Endothelial cell of umbilical vein (primary cell): Measurements from ENCODE around the gene SLC9C1. TPM values are rescaled to one million over a fixed set of nuclear protein-coding genes. Genes with fewer than 3 reads are reported as not detected.

Experiments
- BruUV-seq: library from RNA; stranded (reverse); fragments of 400-500 nt; replicated peaks from 2 replicates; lab custom pipeline; 2021; lab: Mats Ljungman, UMichigan
- CTCF ChIA-PET: fragments of 300-600, 350-600 bp; sonication (Branson Sonifier 250); formaldehyde crosslinking; loops from one replicate; lab custom pipeline; 2021; ENCODE audit warnings: antibody characterized with exemption, inconsistent platforms; lab: Charles Lee
- POLR2A ChIA-PET: fragments of 300-600, 350-600 bp; sonication (Branson Sonifier 250); formaldehyde crosslinking; loops from one replicate; lab custom pipeline; 2021; ENCODE audit warnings: antibody characterized with exemption, inconsistent platforms; lab: Charles Lee
- DNase-seq: peaks from one replicate; pipeline ENCODE4 v3.0.0-alpha.2; 2011; ENCODE audit warnings: low read depth, low spot score
- FAIRE-seq: peaks from 2 replicates; lab custom pipeline; 2011; peaks lifted over from hg19 to GRCh38; lab: Jason Lieb, UNC
- H2AFZ ChIP-seq: 2 replicates; pipeline ENCODE4 v1.6.0; 2012; ENCODE audit warnings: low read depth, low read length, control low read depth, inconsistent platforms
- H3K27ac ChIP-seq: 2 replicates; pipeline ENCODE4 v1.5.1; 2011; ENCODE audit warnings: low read depth, mild to moderate bottlenecking, control low read depth, low read length, moderate library complexity; ENCODE audit not compliant: insufficient read depth
- H3K27me3 ChIP-seq, 2 experiments: 2 replicates each; pipeline versions ENCODE4 v1.6.0 to v1.6.1; 2011; ENCODE audit warnings: low read length in 2 of 2, mixed read lengths in 1 of 2; ENCODE audit not compliant: control insufficient read depth in 2 of 2, insufficient read depth in 2 of 2
- H3K36me3 ChIP-seq, 2 experiments: 2 replicates in 1 of 2; 3 replicates in 1 of 2; pipeline ENCODE4 v1.5.1; 2011; ENCODE audit warnings: low read length in 2 of 2, mild to moderate bottlenecking in 1 of 2, moderate library complexity in 1 of 2; ENCODE audit not compliant: control insufficient read depth in 2 of 2, insufficient read depth in 2 of 2; ENCODE audit errors: extremely low read depth in 1 of 2
- H3K4me1 ChIP-seq: 3 replicates; pipeline ENCODE4 v1.5.1; 2011; ENCODE audit warnings: mild to moderate bottlenecking, low read length; ENCODE audit not compliant: control insufficient read depth, insufficient read depth; ENCODE audit errors: extremely low read depth
- H3K4me2 ChIP-seq: 2 replicates; pipeline ENCODE4 v1.6.1; 2011; ENCODE audit warnings: low read length, control low read depth, mixed read lengths; ENCODE audit not compliant: insufficient read depth
- H3K4me3 ChIP-seq, 3 experiments: fragments of 200-600 bp in 1 of 3; sonication (generic), shearing (Covaris generic) in 1 of 3; replicated peaks in 1 of 3; 2 replicates each; pipeline ENCODE4 v1.5.1; 2011 to 2016; ENCODE audit warnings: control low read depth in 3 of 3, low read length in 3 of 3, mild to moderate bottlenecking in 2 of 3, inconsistent platforms in 1 of 3, low read depth in 1 of 3, moderate library complexity in 1 of 3; ENCODE audit not compliant: insufficient read depth in 1 of 3
- H3K79me2 ChIP-seq: 2 replicates; pipeline ENCODE4 v1.6.0; 2012; ENCODE audit warnings: low read length, inconsistent platforms; ENCODE audit not compliant: control insufficient read depth, insufficient read depth
- H3K9ac ChIP-seq: replicated peaks from 2 replicates; pipeline ENCODE3; 2011; ENCODE audit warnings: low read length, control low read depth; ENCODE audit not compliant: insufficient read depth; ENCODE audit errors: extremely low read depth
- H3K9me1 ChIP-seq: replicated peaks from 3 replicates; pipeline ENCODE4 v1.6.0; 2011; ENCODE audit warnings: mild to moderate bottlenecking, low read length; ENCODE audit not compliant: control insufficient read depth, insufficient read depth; ENCODE audit errors: extremely low read depth
- H3K9me3 ChIP-seq: replicated peaks from 2 replicates; pipeline ENCODE4 v1.5.1; 2012; ENCODE audit warnings: low read length, inconsistent platforms; ENCODE audit not compliant: control insufficient read depth, insufficient read depth
- H4K20me1 ChIP-seq: replicated peaks from 2 replicates; pipeline ENCODE3; 2011; ENCODE audit warnings: mild to moderate bottlenecking, low read length; ENCODE audit not compliant: control insufficient read depth, insufficient read depth; ENCODE audit errors: extremely low read depth
- CTCF ChIP-seq, 2 donors: IDR thresholded peaks; 1 replicate in 1 of 2; 2 replicates in 1 of 2; pipeline ENCODE4 v1.5.1; 2011; ENCODE audit warnings: low read length in 2 of 2, mild to moderate bottlenecking in 2 of 2, moderate library complexity in 2 of 2, control low read depth in 1 of 2, inconsistent platforms in 1 of 2, low read depth in 1 of 2; ENCODE audit not compliant: insufficient read depth in 1 of 2; ENCODE audit errors: extremely low read depth in 1 of 2
- FOS ChIP-seq: IDR thresholded peaks from 2 replicates; pipeline ENCODE4 v1.6.1; 2011; ENCODE audit warnings: mild to moderate bottlenecking, low read length, moderate library complexity, borderline replicate concordance; ENCODE audit not compliant: insufficient read depth
- GATA2 ChIP-seq: IDR thresholded peaks from 2 replicates; pipeline ENCODE4 v1.7.0; 2011; ENCODE audit warnings: low read depth, mild to moderate bottlenecking, moderate library complexity, mixed read lengths, low read length; ENCODE audit not compliant: insufficient read length, insufficient read depth
- JUN ChIP-seq: IDR thresholded peaks from 2 replicates; pipeline ENCODE4 v1.6.1; 2011; ENCODE audit warnings: borderline replicate concordance, low read depth; ENCODE audit not compliant: insufficient read length, insufficient read depth
- POLR2AphosphoS5 ChIP-seq: IDR thresholded peaks from 2 replicates; pipeline ENCODE4 v1.6.1; 2012; ENCODE audit warnings: low read depth, mild to moderate bottlenecking, control low read depth, low read length, moderate library complexity; ENCODE audit not compliant: insufficient read depth
- dilution Hi-C: fragments of 300-500 bp; cut with MboI; formaldehyde crosslinking; loops from one replicate; pipeline ENCODE4 v1.15.0; 2019; ENCODE audit warnings: low sequenced_read_pairs; ENCODE audit not compliant: extremely low pct_ligation_motif_present
- intact Hi-C: fragments of 100-400 bp; cut with micrococcal nuclease; formaldehyde crosslinking; loops from one replicate; pipeline ENCODE4 v1.10.0; 2022
- polyA plus RNA-seq, 4 experiments: library from polyadenylated mRNA; depleted of rRNA in 3 of 4; stranded (reverse) in 3 of 4; unstranded in 1 of 4; fragments of >200 nt; gene quantifications; 2 replicates each; pipeline versions ENCODE4 v1.2.1 to v1.2.3, GENCODE V29; 2011 to 2012; ENCODE audit warnings: missing spikeins in 1 of 4
- total RNA-seq: library from RNA; stranded (reverse); gene quantifications from 2 replicates; pipeline ENCODE4 v1.2.3, GENCODE V29; 2021

SLC9C1 gene
- total and polyA plus RNA-seq, 2 donors (not counting 3 experiments of a cell fraction or from before 2014, with no cell fraction given), result not detected

GRCh38 chr3:112247900-112248299 is 46.1 kb downstream of the SLC9C1 start:
- ChIA-PET POLR2A (interaction anchor here (0.7 kb wide), 1 partner anchor 13 kb away, joined by 3 read pairs; no protein-coding TSS in a partner anchor), CTCF (no interaction called here)
- Histone ChIP-seq H3K27me3 (peaks cover 0 to 2% of the 10 kb centered on the region in 2 experiments), H3K4me3 (no peak overlapping the region), H3K9ac (no peak overlapping the region), H3K27ac (no peak overlapping the region), H4K20me1 (no peaks in the 10 kb centered on the region), H3K4me1 (no peaks in the 10 kb centered on the region), H3K36me3 (no peaks in the 10 kb centered on the region), H3K9me3 (no peaks in the 10 kb centered on the region), H3K9me1 (no peaks in the 10 kb centered on the region), H3K4me2 (no peak overlapping the region), H2AFZ (no peak overlapping the region), H3K79me2 (no peaks in the 10 kb centered on the region)
- TF ChIP-seq FOS (no peak), JUN (no peak), GATA2 (no peak), CTCF (IDR thresholded peaks at IDR 0.05; ENCODE audit: extremely low read depth in 1 of 2, insufficient read depth in 1 of 2, low read depth in 1 of 2, low read length in 2 of 2) (no peak), POLR2AphosphoS5 (no peak)
- FAIRE-seq (no peak), DNase-seq (no peak)
- dilution Hi-C loops (no loop called here), intact Hi-C loops (no loop called here)
- BruUV-seq, result no TSS peak
